ENCODE measurements around the gene RUSF1. TPM values are rescaled to one million over a fixed set of nuclear protein-coding genes. Genes with fewer than 3 reads are reported as not detected.

The RUSF1 gene
- polyA plus RNA-seq, 1 donor (not counting 4 experiments of a cell fraction or from before 2014, with no cell fraction given) = 17.4 TPM

- Histone ChIP-seq H3K79me2 (ENCODE audit: control insufficient read depth, insufficient read depth, low read length) (no peaks in the 10 kb centered on the region), H3K4me2 (ENCODE audit: control insufficient read depth, extremely low read depth, insufficient read depth, low read depth, low read length) (no peak overlapping the region), H3K9me3 (ENCODE audit: control insufficient read depth, low read depth, low read length) (no peaks in the 10 kb centered on the region), H3K36me3 (ENCODE audit: control insufficient read depth in 2 of 2, extremely low read depth in 1 of 2, insufficient read depth in 2 of 2, low read length in 2 of 2) (no peaks in the 10 kb centered on the region), H3K4me3 (ENCODE audit: control insufficient read depth in 2 of 3, extremely low read depth in 1 of 3, insufficient read depth in 2 of 3, low read depth in 1 of 3, low read length in 3 of 3) (no peak overlapping the region), H3K27me3 (ENCODE audit: control insufficient read depth, extremely low read depth, insufficient read depth, low read length) (peaks cover 5% of the 10 kb centered on the region), H3K9ac (ENCODE audit: control insufficient read depth, extremely low read depth, insufficient read depth, low read length) (no peak overlapping the region), H4K20me1 (ENCODE audit: control insufficient read depth, extremely low read depth, insufficient read depth, low read length) (no peaks in the 10 kb centered on the region), H3K9me1 (ENCODE audit: control insufficient read depth, extremely low read depth, insufficient read depth, low read length) (no peaks in the 10 kb centered on the region), H2AFZ (ENCODE audit: control insufficient read depth, low read length) (no peak overlapping the region), H3K27ac (ENCODE audit: control insufficient read depth, insufficient read depth, low read length) (no peak overlapping the region), H3K4me1 (ENCODE audit: control insufficient read depth, extremely low read depth, insufficient read depth, low read length) (no peaks in the 10 kb centered on the region)
- no peak for TF ChIP-seq CTCF (optimal IDR thresholded peaks at IDR 0.05 in 1 of 3, IDR thresholded peaks at IDR 0.05 in 1 of 3, conservative IDR thresholded peaks at IDR 0.05 in 1 of 3; ENCODE audit: extremely low read depth in 1 of 3, insufficient read depth in 2 of 3, low read length in 3 of 3)
- no peak for TF ChIP-seq EZH2 (IDR thresholded peaks at IDR 0.05; ENCODE audit: low read length)
- dilution Hi-C loops (cut with MboI; ENCODE audit: extremely low pct_ligation_motif_present, low sequenced_read_pairs) = no loop called here
- DNase-seq (ENCODE audit: low read depth, low spot score) = no peak
- no peak for FAIRE-seq
These were observed 27.2 kb downstream of the RUSF1 start for GRCh38 chr16:31480851-31481536.

DNA sequence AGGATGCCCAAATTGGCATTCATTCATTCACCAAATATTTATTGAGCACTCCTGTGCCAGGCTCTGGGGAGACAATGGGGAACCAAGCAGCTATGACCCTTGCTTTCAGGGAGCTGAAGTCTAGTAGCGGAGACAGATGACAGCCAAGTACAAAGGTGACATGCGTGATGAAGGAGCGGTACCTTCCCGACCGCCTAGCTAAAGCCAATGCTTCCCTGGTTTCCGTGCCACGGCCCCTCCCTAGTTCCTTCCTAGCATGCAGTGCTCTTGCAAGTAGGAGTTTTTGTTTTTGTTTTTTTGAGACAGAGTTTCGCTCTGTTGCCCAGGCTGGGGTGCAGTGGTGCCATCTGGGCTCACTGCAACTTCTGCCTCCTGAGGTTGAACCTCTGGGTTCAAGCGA is 28.4 kb downstream of the RUSF1 start:
- Histone ChIP-seq H2AFZ (ENCODE audit: control insufficient read depth, low read length) (no peak overlapping the region), H3K9me1 (ENCODE audit: control insufficient read depth, extremely low read depth, insufficient read depth, low read length) (no peaks in the 10 kb centered on the region), H3K4me1 (ENCODE audit: control insufficient read depth, extremely low read depth, insufficient read depth, low read length) (peaks cover 2% of the 10 kb centered on the region), H4K20me1 (ENCODE audit: control insufficient read depth, extremely low read depth, insufficient read depth, low read length) (no peaks in the 10 kb centered on the region), H3K27me3 (ENCODE audit: control insufficient read depth, extremely low read depth, insufficient read depth, low read length) (no peaks in the 10 kb centered on the region), H3K4me3 (ENCODE audit: control insufficient read depth in 2 of 3, extremely low read depth in 1 of 3, insufficient read depth in 2 of 3, low read depth in 1 of 3, low read length in 3 of 3) (no peak overlapping the region), H3K4me2 (ENCODE audit: control insufficient read depth, extremely low read depth, insufficient read depth, low read depth, low read length) (no peak overlapping the region), H3K79me2 (ENCODE audit: control insufficient read depth, insufficient read depth, low read length) (no peaks in the 10 kb centered on the region), H3K36me3 (ENCODE audit: control insufficient read depth in 2 of 2, extremely low read depth in 1 of 2, insufficient read depth in 2 of 2, low read length in 2 of 2) (peaks cover 0 to 3% of the 10 kb centered on the region in 2 experiments), H3K27ac (ENCODE audit: control insufficient read depth, insufficient read depth, low read length) (no peak overlapping the region), H3K9me3 (ENCODE audit: control insufficient read depth, low read depth, low read length) (no peaks in the 10 kb centered on the region), H3K9ac (ENCODE audit: control insufficient read depth, extremely low read depth, insufficient read depth, low read length) (no peak overlapping the region)
- FAIRE-seq = no peak
- dilution Hi-C loops (cut with MboI; ENCODE audit: extremely low pct_ligation_motif_present, low sequenced_read_pairs) = no loop called here
- DNase-seq (ENCODE audit: low read depth, low spot score) = no peak
- TF ChIP-seq CTCF (optimal IDR thresholded peaks at IDR 0.05 in 1 of 3, IDR thresholded peaks at IDR 0.05 in 1 of 3, conservative IDR thresholded peaks at IDR 0.05 in 1 of 3; ENCODE audit: extremely low read depth in 1 of 3, insufficient read depth in 2 of 3, low read length in 3 of 3) = no peak
- no peak for TF ChIP-seq EZH2 (IDR thresholded peaks at IDR 0.05; ENCODE audit: low read length)
